Stimulated activated CD8-positive, alpha-beta memory T cell treated with anti-CD3 and anti-CD28 coated beads, Interleukin-2, amount 100 ng/mL, for 1 hour (primary cell): ENCODE results near the gene TXNL4B.
"Not testable (repeated sequence)": the region's sequence is repeated elsewhere in the genome, so short reads cannot be mapped to it uniquely, and the experiment has no call there.

Experiments used
- DNase-seq, 2 donors: peaks; one replicate each; pipeline ENCODE4 v3.0.0-alpha.2; 2020; ENCODE audit warnings: low read depth in 2 of 2

The TXNL4B gene

GRCh38 chr16:72073560-72074230 lies 19.7 kb downstream of the TXNL4B start:
- DNase-seq: no peak

GRCh38 chr16:72072514-72073342 lies 20.7 kb downstream of the TXNL4B start:
- no peak for DNase-seq

GRCh38 chr16:72068930-72069329 lies 24.5 kb downstream of the TXNL4B start:
- no peak for DNase-seq

DNA sequence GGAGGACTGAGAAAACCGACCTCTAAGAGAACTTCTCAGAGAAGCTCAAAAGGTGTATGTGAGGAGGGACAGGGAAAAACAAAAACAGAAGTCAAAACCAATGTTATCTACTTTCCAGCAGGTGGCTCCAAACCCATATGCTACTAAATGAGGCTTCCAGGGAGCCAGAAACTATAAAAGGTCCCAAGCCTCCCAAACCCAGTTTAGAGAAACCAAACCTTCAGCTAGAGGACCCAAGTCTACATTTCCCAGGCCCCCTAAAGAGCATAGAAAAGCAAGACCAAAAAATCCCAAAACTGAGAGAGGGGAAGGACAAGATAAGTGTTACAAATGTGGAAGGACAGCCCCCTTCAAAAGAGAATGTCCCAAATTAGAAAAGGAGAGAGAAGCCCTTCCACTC lies 26.7 kb downstream of the TXNL4B start:
- DNase-seq: no peak

GRCh38 chr16:72064361-72064894 lies 29.0 kb downstream of the TXNL4B start:
- no peak for DNase-seq

- no peak for DNase-seq
Observed at GRCh38 chr16:72061564-72061963, 31.9 kb downstream of the TXNL4B start.

DNA sequence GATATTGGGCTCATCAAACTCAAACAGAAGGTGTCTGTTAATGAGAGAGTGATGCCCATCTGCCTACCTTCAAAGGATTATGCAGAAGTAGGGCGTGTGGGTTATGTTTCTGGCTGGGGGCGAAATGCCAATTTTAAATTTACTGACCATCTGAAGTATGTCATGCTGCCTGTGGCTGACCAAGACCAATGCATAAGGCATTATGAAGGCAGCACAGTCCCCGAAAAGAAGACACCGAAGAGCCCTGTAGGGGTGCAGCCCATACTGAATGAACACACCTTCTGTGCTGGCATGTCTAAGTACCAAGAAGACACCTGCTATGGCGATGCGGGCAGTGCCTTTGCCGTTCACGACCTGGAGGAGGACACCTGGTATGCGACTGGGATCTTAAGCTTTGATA lies 33.0 kb downstream of the TXNL4B start:
- no peak for DNase-seq

DNA sequence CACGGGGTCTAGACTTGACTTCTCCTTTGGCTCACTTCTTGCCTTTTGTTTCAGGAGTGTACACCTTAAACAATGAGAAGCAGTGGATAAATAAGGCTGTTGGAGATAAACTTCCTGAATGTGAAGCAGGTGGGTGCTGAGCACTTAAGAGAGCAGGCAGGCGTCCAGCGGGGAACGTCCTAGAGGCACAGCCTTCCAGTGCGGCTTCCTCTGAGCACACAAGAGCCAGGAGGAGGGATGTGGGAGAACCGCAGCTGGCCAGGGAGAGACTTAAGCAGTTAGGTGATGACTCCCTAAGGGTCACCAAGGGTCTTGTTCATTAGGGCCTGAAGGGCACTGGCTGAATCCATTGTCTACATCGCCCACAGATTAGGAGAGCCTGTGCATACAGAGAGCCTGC lies 34.4 kb downstream of the TXNL4B start:
- not testable (repeated sequence) for DNase-seq

- not testable (repeated sequence) for DNase-seq
Observed at GRCh38 chr16:72057313-72057712, 36.1 kb downstream of the TXNL4B start.

GRCh38 chr16:72055911-72056310 lies 37.5 kb downstream of the TXNL4B start:
- no peak for DNase-seq

GRCh38 chr16:72054254-72054847 lies 39.1 kb downstream of the TXNL4B start, which contains the start of gene HP:
HP (plus strand) TSS chr16:72054505; CDS start chr16:72054653, 148 bp downstream.
- not testable (repeated sequence) for DNase-seq

DNA sequence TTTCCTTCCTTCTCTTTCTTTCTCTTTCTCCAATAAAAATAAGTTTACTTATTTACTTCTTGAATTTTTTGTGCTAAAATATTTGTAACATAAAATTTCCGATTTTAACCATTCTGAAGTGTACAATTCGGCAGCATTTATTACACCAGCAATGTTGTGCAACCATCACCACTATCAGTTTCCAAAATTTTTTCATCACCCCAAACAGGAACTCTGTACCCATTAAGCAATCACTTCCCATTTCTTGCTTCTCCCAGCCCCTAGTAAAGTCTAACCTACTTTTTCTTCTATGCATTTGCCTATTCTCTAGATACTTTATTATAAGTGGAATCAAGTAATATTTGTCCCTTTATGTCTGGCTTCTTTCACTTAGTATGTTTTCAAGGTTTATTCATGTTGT lies 41.6 kb downstream of the TXNL4B start:
- DNase-seq: no peak

- no peak for DNase-seq
Observed at GRCh38 chr16:72050769-72051464, 42.5 kb downstream of the TXNL4B start.

- no peak for DNase-seq
Observed at GRCh38 chr16:72049110-72049509, 44.3 kb downstream of the TXNL4B start.

DNA sequence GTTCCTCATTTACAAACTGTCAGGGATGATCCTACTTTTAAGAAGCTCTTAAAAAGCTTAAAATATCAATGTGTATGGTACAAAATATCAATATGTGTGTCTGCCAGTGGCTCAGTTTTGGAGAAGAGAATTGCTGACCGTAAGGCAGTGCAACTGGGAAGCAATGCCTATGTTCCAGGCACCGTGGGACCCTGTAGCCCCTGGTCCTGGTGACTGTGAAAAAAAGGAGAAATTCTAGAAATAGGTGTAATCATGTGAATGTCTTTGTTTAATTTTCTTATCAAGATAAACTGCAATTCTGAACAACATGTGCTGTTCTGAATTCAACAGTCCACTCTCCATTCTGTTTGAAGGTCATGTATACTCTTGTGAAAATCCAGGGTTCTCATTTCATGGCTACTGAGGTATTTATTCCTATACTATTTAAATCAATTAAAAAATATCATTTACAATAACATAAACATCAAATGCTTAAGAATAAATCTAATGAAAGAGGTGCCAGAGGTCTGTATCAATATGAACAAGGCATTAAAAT lies 48.5 kb downstream of the TXNL4B start:
- no peak for DNase-seq

GRCh38 chr16:72044296-72044695 lies 49.1 kb downstream of the TXNL4B start:
- DNase-seq: no peak

- DNase-seq: no peak
Observed at GRCh38 chr16:72043539-72043938, 49.9 kb downstream of the TXNL4B start.

GRCh38 chr16:72043058-72043457 lies 50.4 kb downstream of the TXNL4B start:
- no peak for DNase-seq

DNA sequence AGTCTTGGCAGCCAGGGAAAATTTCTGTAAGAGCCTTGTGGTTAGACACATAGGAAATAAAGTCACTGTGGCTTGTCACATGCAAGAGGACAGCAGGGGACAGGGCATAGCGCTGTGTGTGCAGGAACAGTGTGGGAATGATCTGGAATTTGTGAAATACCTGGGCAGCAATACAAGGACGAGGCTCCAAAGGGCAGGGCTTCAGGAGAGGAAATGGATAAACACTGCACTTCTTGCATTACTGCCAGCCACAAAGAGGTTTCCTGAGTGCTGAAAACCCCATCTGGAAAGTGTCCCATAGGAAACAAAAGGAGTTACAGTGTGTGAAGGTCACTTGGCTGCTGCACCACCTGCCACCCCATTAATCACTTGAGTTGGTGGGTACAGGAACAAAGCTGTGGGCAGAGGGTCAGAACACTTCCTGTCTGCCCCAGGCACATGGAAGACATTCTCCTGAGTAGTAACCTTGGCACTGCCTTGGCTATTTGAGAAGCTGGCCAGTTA lies 51.2 kb downstream of the TXNL4B start:
- no peak for DNase-seq

DNA sequence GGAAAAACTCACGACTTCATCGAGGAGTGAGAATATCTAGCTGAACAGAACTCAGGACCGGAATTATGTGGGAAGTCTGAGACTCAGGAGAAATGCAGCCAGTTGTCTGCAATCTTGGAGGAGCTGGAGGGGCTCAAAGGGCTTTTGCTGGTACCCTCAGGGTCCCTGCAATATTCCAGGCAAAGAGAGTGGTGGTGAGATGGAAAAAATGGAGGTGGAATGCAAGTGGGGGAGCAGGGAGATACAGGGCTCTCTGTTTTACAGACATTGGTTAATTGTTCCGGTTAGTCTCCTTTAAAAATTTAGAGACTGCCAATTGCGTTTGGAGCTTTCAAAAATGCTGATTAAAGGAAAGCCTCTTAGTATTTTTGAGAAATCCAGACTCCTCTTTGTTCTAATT lies 57.3 kb downstream of the TXNL4B start:
- DNase-seq: no peak
